GM18909 (cell line): ENCODE measurements around the gene STH.

Experiments
- ATAC-seq: cut with Tn5 transposase; IDR thresholded peaks from one replicate; pipeline ENCODE4 v1.9.1; 2021; ENCODE audit warnings: mild to moderate bottlenecking; ENCODE audit not compliant: unreplicated experiment, poor library complexity

Gene STH

GRCh38 chr17:45966606-45967280, 32.3 kb upstream of the STH start:
- ATAC-seq = no peak

- ATAC-seq = no peak
Observed at GRCh38 chr17:45967378-45967777, 31.7 kb upstream of the STH start.

- ATAC-seq = no peak
Observed at GRCh38 chr17:45968732-45969131, 30.3 kb upstream of the STH start.

DNA sequence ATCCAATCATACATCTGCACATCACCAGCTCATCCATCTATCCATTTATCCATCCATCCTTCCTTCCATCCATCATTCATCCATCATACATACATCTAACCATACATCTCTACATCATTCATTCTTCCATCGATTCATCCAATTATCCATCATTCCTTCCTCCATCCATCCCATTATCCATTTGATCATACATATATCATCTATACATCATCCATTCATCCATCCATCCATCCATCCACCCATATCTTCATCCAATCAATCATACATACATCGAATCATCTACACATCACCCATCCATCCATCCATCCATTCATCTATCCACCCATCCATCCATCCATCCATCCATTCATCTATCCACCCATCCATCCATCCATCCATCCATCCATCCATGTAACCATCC, 29.3 kb upstream of the STH start:
- ATAC-seq = no peak

- no peak for ATAC-seq
Observed at GRCh38 chr17:45970659-45971058, 28.4 kb upstream of the STH start.

DNA sequence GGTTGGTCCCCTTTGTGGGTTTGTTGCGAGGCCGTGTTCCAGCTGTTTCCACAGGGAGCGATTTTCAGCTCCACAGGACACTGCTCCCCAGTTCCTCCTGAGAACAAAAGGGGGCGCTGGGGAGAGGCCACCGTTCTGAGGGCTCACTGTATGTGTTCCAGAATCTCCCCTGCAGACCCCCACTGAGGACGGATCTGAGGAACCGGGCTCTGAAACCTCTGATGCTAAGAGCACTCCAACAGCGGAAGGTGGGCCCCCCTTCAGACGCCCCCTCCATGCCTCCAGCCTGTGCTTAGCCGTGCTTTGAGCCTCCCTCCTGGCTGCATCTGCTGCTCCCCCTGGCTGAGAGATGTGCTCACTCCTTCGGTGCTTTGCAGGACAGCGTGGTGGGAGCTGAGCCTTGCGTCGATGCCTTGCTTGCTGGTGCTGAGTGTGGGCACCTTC, 27.3 kb upstream of the STH start:
- ATAC-seq = no peak

GRCh38 chr17:45972531-45972930, 26.5 kb upstream of the STH start:
- ATAC-seq = no peak

- ATAC-seq = no peak
Observed at GRCh38 chr17:45973099-45973780, 25.8 kb upstream of the STH start.

GRCh38 chr17:45973946-45974859, 24.8 kb upstream of the STH start:
- no peak for ATAC-seq

GRCh38 chr17:45974916-45975630, 24.0 kb upstream of the STH start:
- ATAC-seq = no peak

DNA sequence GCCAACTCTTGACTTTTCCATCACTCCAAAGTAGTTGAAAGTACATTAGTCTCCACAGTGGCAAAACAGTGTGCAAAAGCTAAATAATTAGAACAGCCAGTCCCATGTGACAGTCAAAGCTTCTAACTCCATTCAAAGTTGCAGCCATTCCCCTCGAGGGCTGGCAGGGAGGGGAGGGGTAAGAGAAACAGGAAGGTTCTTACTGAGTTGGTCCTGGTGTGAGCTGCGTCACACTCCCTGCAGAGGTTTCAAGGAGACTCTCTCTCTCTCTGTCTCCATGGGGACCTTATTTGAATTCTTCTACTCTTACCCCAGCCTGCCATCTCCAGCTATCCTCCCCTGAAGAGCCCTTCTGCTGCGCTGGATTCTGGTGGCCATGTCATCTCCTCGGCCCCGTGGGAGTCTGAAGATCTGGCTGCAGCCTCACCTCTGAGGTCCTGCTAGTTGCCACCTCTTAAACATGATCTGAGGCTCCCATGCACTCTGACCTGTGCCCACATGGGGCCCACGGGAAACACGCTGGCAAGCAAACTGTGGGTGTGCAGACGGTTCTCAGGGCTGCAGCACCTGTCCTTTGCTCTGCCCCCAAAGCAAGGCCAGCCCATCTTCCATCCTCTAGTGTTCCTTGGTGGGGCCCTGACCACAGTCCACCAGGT, 23.3 kb upstream of the STH start:
- no peak for ATAC-seq

GRCh38 chr17:45976391-45976754, 22.7 kb upstream of the STH start:
- ATAC-seq = no peak

DNA sequence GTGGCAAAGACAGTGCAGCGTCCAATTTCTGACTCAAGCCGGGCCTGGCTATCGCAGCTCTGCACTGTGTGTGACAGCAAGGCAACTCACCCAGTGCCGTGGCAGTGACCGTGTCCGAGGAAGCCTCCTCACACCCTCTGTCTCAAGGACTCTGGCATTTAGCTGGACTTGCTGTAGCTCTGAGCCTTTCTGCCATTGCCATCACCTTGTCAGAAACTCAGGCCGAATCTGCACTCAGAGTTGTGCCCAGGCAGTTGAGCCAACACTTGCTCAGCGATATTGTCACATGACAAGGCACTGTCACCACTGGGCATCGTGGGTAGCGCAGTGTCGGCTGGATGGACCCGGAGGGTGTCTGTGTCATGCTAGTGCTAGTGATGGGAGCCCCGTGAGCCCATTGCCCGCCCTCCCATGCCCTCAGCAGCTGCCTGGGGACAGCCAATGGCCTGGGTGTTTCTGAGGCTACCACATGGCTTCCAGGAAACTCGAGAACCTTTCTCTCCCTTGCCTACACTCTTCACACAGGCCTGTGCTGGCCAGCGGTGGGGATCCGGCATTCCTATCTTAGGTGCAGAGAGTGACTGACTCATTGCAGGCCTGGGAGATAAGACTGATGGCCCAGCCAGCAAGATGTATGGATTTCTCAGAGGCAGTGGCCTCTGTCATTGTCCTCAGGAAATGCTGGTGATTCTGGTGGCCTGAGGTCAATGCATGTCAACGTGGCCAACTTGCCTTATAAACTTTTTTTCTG, 22.1 kb upstream of the STH start:
- ATAC-seq = no peak

DNA sequence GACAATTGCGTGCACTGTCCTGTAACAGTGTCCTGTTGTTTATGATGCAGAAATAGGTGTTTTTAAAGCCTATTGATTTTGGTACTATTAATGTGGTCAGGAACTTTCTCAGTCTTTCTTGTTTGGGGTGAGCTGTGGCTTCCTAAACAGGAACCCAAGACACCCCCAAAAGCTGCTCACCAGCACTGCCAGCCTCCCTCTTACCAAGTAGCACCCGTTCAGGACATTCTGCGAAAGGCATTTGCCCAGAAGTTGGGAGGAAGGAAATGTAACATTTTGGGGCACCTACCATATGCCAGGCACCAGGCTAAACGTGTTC, 21.6 kb upstream of the STH start:
- ATAC-seq = no peak

DNA sequence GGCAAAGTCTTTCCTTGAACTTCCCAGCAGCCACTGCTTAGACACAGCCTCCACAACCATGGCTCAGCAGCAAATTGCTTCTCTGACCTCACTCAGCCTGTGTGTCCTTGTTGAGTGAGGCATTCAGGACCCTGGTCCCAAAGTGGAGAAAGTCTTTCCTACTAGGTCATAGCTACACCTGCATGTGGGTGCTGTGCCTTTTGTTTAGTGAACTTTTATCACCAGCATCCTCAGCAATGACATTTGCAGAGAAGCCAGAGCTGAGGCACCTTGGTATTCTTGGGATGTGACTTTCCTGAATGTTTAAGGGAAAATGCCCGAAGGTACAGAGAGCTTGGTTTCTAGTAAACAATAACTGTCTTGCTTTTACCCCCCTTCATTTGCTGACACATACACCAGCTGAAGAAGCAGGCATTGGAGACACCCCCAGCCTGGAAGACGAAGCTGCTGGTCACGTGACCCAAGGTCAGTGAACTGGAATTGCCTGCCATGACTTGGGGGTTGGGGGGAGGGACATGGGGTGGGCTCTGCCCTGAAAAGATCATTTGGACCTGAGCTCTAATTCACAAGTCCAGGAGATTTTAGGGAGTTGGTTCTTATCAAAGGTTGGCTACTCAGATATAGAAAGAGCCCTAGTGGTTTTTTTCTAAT, 20.9 kb upstream of the STH start:
- no peak for ATAC-seq

DNA sequence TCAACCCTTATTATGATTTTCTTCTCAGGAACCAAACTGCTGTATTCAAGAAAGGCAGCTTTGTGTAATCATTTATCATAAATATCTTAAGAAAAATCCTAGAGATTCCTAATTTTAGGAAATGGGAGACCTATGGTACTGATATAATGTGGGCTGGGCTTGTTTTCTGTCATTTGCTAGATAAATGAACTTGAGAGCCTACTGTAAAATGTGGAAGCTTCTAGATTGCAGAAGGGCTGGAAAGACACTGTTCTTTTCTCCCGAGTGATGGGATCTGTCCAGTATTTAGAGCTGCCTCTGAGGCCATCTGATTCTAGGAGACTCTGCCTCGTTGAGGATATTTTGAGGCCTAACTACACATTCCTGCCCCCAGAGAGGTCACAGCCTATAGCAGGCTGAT, 19.9 kb upstream of the STH start:
- no peak for ATAC-seq

GRCh38 chr17:45980855-45981254, 18.2 kb upstream of the STH start:
- no peak for ATAC-seq

GRCh38 chr17:45981306-45981705, 17.7 kb upstream of the STH start:
- ATAC-seq = no peak
